GM21423 (cell line): Measurements from ENCODE around the gene FNDC11.

Experiments used
- ATAC-seq: cut with Tn5 transposase; IDR thresholded peaks from one replicate; pipeline ENCODE4 v1.9.1; 2021; ENCODE audit warnings: mild to moderate bottlenecking, moderate library complexity; ENCODE audit not compliant: unreplicated experiment

FNDC11 gene

DNA sequence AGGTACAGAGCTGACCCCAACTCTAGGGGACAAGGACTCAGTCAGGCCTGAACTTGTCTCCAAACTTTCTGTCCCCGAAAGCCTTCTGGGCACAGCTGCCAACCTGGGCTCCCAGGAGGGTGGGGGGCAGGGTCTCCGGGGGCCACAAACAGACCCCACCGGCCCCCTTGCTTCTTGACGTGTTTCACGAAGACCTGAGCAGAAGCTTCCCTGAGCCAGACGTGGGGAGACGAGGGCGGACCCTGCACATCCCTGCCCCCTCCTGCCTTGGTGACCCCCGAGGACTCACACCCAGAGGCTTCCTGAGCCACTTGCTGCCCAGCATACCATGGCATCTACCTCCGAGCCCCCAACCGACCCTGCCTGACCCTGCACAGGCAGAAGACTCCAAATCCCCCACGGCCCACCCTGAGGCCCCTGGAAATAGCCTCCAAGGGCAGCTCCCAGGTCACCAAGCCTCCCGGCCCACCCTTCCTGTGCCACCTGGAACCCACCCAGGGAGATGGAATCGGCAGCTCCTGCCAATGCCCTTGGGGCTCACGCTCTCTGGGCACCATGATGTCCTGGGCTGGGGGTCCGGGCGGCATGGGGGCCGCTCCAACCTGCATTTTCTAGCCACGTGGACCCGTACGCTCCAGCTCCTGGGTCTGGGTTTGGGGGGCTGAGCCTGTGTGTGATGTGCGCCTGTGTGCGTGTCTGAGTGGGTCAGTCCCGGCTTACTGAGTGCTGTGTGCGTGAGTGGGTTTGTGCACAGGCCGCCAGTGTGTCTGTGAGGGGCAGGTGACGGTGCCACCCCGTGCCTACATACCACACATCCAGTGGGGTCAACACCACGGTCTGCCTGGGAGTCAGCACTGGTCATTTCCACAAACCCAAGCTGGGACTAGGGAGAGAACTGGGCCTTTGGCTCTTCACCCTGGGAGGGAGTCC, 14.3 kb upstream of the FNDC11 start:
- no peak for ATAC-seq

DNA sequence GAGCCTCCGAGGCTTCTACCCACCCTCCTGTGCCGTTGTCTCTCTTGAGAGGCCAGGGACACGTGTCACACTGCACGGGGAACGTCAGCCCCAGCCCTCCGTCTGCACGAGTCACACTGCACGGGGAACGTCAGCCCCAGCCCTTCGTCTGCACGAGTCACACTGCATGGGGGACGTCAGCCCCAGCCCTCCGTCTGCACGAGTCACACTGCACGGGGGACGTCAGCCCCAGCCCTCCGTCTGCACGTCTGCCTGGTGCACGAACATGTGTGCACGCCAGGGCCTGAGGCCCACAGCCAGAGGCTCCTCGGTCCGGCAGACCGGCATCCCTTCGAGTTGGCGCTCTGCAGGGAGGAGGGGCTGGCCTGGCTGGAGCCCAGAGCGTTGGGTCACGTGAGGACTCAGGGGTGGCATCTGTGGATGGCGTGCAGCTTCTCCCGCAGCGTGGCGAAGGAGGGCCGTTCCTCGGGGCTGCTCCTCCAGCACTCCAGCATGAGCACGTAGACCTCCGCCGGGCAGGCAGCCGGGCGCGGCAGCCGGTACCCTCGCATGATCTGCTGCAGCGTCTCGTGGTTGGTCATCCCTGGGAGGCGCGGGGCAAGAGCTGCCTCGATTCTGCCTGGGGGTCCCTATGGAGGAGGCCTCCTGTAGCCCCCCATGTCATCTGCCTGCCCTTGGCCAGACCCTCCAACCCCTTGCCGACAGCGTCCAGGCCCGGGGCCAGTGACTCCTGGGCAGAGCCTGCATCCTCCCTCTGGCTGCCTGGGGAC, 13.4 kb upstream of the FNDC11 start:
- ATAC-seq = no peak

DNA sequence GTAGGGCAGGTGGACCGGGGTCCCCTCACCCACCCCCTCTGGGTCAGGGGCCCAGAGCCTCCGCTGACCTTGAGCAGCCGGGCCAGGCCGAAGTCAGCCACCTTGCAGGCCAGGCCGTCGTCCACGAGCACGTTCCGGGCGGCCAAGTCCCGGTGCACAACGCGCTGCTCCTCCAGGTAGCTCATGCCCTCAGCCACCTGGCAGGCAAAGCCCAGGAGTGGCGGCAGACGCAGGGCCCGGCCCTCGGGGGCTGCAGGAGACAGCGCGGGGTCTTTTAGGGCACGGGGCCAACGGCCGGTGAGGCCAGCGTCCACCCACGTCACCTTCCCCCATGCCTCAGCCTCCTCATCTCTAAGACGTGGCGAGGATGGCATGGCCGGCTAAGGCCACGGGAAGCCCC, 12.6 kb upstream of the FNDC11 start:
- no peak for ATAC-seq

DNA sequence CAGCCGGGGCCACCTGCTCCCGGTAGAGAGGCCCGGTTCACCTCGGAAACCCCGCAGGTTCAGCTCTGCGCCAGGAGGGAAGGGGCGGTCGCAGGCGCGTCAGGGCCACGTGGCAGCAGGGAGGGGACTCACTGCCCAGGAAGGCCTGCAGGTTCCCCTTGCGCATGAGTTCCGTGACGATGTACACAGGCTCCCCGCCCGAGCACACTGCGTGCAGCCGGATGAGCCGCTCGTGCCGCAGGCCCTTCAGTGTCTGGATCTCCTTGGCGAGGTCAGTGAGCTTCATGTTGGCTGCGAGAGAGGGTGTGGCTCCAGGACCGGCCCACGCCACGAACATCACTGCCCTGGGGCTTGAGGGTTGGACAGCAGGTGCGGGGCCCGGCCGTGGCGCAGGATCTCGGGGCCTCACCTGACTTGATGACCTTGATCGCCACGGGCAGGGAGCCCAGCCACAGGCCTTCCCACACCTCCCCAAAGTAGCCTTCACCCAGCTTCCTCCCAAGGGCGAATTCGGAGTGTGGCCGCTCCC, 11.9 kb upstream of the FNDC11 start:
- ATAC-seq = no peak

DNA sequence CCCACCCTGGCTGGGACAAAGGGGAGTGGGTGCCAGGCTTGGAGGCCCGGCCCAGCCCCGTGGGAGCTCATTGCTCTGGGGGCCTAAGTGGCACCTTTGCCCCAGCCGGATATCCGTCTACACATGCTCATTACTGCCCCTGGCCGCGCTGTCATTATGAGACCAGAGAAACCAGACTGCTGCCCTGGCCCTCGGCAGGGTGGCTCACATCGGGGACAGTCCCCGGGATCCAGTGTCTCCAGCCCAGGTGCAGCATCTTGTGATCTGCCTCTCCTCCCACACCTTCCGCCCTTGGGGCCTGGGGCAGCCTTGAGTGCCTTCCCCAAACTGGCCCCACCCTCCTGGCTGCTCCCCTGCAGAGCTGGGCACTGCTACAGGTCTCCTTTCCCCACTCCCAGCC, 11.3 kb upstream of the FNDC11 start:
- ATAC-seq = no peak

DNA sequence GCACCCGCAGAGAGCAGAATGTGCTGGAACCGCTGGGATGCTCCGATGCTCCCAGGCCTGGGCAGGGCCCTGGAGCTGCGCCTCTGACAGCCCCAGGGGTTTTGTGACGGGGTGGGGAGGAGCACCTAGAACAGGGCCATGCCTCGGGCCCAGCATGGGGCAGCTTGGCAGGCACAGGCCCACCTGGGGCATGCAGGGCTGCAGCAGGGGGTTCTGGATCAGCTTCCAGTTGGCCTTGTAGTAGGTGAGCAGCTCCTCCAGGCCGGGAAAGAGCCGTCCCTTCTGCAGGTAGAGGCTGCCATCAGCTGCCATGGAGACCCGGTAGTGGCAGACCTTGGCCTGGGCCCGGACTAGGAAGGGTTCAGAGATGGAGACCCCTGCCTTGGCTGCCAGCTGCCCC, 10.8 kb upstream of the FNDC11 start:
- ATAC-seq = no peak

DNA sequence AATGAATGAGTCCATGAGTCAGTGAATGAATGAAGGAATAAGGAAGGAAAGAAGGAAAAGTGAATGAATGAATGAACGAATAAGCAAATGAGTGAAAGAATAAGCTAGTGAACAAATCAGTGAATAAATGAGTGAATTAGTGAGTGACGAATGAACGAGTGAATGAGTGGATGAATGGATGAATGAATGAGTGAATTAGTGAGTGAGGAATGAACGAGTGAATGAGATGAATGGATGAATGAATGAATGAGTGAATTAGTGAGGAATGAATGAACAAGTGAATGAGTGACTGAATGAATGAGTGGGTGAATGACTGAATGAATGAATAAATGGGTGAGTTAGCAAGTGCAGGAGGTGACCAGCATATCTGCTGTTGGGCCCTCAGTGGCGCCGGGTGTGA, 10.2 kb upstream of the FNDC11 start:
- no peak for ATAC-seq

DNA sequence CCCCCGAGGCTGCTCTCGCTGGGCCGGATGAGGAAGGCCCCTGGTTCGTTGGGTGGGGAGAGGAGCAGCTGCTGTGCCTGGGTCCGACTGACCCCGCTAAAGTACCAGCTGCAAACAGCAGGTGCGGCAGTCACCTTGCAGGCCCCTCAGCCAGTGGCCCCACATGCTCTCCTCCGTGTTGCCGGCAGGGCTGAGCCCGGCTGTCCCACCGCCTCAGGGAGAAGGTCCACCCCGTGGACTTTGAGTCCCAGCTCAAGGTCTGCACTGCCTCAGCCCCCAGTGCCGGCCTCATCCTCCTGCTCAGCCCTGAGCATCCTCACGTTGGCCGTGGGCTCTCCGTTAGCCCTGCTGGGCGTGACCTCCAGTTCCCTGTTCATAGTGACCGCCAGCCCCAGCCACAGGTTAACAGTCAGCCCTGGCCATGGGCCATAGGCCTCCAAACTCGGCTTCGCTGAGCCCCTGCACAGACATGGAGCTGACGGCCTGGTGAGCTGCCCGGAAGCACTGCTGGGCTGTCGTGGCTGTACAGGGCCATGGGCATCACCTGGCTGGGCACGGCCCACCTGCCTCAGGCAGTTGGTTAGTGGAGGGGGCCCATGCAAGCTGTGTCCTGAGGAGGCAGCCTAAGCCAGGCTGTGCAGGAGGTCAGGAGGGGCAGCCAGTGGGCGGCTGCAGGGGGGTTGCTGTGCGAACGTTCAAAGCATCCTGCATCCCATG, 9.6 kb upstream of the FNDC11 start:
- no peak for ATAC-seq

DNA sequence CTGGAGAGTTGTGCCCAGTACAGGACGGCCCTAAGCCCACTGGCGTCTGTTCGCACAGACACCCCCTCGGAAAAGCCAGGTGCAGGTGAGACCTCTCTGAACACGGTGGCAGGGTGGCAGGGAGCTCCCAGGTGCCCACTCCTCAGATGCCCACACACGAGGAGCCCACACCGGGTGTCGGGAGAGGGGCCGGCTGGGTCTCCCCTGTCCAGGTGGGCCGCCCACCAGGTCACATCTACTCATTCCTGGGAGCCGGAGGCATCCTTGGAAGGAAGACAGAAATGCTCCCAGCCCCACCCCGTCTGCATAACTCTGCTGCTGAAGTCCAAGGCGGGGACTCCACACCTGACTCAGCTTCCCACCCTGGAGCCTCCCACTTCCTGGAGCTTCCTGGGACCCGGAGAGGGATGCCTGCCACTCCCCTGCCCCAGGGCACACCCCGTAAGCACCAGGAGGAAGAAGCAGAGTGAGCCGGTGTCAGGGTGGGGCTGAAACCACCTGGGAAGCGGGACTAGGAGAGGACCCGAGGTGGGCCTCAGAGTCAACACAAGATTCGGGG, 8.9 kb upstream of the FNDC11 start:
- ATAC-seq = no peak

DNA sequence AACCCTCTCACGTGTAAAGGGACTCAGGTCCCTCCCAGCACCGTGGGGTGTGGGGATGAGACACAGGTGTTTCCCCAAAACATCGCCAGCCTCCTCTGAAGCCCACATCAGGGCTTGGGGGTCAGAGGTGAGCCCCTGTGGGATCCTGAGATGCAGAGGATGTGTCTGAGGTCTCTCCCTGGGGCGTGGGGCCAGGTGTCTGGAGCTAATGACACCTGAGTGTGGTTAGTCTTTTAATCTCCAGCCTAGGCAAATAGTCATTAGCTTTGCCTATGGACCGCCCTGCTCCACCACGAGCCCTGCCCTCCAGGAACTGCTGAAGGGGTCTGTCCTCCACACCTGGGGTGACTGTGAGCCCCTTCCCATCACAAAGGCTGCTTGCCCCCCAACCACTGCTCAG, 8.1 kb upstream of the FNDC11 start:
- no peak for ATAC-seq

DNA sequence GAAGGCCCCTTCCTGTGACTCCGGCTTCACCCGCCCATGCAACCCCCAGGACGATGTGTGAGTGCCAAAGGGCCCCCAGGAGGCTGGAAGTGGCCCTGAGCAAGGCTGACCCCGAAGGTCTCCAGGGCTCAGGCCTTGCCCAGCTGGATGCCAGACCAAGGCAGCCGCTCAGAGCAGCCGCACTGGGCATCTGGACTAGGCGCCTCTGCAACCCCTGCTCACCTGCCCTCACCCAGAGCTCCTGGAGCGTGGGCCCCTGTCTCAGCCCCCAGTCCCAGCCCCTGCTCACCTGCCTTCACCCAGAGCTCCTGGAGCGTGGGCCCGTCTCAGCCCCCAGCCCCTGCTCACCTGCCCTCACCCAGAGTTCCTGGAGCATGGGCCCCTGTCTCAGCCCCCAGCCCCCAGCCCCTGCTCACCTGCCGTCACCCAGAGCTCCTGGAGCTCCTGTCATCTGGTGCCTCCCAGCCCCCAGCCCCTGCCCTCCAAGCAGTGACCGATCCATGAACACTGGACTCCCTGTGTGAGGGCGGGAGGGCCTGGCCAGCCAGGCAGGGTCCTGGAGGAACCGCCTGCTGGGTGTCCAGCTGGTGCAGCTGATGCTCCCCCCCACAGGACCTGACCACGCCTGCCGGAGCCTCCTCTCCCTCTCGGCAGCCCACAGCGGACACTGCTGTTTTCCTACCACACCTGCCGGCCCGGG, 7.6 kb upstream of the FNDC11 start:
- ATAC-seq = no peak

DNA sequence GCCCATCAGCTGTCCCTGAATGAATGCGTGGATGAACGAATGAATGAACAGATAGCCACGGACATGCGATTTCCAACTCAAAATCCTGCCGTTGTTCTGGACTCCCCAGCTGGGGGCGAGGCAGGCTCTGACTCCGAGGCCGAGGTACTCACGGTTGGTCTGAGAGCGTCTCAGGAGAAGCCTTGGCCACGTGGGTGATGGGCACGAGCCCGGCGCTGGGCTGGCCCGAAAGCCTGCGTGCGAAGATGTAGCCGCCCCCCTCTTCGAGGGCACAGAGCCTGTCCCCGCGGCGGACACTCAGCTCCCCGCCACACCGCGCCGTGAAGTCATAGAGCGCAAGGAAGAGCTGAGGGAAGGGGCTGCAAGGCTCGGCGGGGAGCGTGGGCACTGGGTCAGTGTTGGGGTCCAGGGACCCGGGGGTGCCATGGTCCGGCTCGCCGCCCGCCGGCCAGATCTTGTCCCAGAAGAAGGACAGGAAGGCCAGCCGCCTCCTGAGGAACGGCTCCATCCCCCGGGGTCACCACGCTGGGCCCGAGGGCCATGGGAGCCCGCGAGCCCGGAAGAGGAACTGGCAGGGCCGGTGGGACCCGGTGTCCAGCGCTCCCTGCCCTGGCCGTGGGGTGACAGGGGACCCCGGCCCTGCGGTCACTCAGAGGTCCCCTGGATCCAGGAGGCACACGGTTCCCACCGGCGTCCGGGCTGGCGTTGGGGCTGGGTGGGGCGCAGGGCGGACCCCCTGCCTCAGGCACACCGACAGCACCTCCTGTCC, 6.8 kb upstream of the FNDC11 start:
- ATAC-seq = no peak

DNA sequence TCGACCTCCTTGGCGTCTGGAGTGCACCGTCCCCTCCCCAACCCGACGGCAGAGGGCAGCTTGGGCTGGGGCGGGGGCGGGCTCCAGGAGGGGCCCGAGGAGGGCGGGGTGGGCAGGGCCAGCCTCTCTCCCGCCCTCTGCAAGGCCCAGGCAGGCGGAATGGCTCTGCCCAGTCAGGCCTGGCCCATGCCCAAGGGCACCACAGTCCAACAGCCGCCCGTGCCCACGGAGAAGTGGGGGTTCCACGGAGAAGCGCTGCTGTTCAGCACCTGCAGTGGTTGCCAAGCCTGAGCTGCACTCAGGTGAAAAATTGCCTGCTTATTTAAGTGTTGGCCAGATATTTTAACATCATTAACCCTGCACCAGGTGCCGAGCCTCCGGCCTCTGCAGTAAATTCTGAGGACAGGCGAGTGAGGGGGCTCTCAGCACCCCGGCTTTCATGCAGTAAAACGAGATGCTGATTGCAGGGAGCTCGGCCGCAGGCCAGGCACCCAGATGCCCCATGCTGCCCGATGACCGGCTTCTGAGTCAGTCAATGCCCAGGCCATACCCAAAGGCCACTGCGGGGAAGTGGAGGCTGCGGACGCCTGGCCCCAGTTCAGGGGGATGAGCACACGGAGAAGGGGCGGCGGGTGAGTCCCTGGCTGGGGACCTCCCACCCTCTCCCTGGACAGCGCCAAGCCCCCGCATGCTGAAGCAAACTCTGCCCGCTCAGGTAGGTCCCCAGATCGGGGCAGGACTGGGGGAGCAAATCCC, 6.1 kb upstream of the FNDC11 start, which contains the start of gene SRMS:
Gene SRMS, minus strand, starts transcription at position 25 of the 756 bp plus-strand sequence. CDS start 286 bp downstream, outside the sequence.
- no peak for ATAC-seq

DNA sequence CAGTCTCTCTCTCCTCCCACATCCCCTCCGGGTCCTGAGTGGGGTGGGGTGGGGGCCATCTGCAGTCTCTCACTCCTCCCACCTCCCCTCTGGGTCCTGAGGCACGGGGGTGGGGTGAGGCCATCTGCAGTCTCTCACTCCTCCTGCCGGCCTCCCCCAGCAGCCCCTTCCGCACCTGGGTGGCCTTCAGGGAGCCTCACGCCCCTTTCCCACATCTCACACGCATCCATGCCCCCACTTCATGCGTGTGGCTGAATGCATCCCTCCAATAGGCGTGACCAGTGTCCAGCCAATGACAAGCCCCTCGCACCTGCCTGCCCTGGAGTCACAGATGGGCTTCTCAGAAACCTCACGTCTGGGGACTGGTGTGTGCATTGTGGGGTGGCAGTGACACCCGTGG, 5.4 kb upstream of the FNDC11 start:
- ATAC-seq = no peak

DNA sequence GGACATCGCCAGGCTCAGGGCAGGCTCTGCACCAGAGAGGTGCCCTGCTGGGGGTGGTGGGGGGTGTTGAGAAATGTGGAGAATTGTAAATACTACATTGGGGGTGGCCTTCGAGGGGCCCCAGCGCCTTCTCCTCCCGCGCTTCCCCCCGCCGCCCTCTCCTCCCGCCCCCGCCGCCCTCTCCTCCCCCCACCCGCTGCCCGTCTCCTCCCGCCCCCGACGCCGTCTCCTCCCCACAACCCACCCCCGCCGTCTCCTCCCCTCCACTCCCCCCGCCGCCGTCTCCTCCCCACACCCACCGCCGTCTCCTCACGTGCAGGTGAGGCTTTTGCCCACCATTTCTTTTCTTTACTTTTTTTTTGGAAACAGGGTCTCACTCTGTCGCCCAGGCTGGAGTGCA, 4.9 kb upstream of the FNDC11 start:
- no peak for ATAC-seq

DNA sequence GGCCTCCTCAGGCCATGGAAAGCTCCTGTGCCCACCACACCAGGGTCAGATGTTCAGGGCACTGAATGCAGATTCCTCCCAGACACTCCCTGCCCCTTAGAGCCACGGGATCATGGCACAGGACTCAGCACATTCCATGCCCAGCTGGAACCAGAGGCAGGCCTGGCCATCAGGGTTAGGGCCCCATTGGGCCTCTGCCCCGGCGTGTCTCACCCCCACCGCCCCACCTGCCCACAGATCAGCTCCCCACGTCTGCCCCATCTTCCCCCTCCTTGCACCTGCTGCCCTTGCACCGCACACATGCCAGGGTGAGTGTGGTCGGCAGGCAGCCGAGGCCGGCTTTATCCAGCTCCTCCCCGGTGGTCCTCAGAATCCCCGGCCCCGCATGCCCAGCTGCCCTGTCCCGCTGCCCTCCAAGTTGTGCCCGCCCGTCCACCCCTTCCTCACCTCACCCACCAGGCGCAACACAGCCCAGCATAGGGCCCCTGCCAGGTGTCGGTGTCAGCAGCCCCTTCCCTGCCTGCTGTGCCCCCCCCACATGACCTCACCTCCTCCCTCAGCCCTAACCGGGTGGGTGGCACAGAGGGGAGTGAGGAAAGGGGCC, 4.2 kb upstream of the FNDC11 start:
- ATAC-seq = no peak

DNA sequence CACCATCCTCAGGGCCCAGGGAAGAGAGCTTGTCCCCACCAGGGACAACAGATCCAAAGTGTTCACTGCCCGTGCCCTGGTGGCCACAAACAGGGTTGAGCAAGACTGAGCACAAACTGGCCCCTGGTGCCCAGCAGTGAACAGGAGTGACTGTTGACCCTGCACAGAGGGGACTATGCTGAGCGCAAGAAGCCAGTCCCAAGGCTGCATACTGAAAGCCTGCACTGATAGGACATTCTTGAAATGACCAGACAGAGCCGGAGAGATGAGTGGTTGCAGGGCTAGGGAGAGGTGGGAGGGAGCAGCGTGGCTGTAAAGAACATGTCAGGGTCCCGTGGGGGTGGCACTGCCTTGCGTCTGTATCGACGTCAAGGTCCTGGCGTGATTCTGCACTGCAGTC, 2.9 kb upstream of the FNDC11 start:
- no peak for ATAC-seq

DNA sequence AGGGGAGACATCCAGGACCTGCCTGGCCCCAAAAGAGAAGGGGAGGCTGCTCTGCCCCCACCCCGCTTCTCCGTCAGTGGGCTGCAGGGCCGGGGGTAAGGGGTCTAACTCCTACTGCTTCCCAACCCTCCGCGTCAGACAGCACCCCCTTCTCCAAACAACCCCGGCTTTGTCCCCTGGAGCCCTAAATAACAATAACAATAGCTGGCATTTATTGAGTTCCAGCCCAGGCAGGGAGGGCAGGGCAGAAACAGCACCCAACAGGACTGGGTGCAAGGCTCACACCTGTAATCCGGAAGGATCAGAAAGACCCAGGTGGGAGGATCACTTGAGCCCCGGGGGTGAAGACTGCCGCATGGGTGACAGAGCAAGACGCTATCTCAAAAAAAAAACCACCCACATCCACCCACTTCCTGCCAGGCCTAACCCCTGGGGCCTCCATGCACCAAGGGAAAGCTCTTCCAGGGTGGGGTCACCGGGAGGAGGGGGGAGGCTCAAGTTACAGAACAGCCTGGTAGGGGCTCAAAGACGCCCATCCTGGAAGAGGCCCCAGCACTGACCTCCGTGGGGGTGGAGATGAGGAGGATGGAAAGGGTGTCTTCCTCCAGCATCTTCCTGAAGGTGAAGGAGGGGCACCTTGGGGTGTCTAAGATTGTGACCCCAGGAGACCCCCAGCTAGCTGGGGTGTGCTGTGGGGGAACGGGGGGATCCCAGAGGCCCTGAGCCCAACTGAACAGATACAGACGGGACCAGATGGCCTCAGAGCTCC, 1.3 kb upstream of the FNDC11 start:
- peak; percentile 49 for ATAC-seq
